HepG2 (cell line): ENCODE results near the gene NUCB1. TPM values are rescaled to one million over a fixed set of nuclear protein-coding genes. Genes with fewer than 3 reads are reported as not detected.

Experiments used
- ATAC-seq: fragments of 200-7000 bp; cut with Tn5 transposase; 3 replicates; pipeline ENCODE4 v1.9.1; 2020; ENCODE audit warnings: mild to moderate bottlenecking, moderate library complexity
- BruUV-seq: library from RNA; stranded (reverse); fragments of 400-500 nt; replicated peaks from 2 replicates; lab custom pipeline; 2021; lab: Mats Ljungman, UMichigan
- CTCF ChIA-PET: fragments of 300-600 bp; formaldehyde crosslinking; extraction: SDS; loops from one replicate; lab custom pipeline; 2021; ENCODE audit warnings: low total read pairs, inconsistent platforms, low intra/inter-chr PET ratio; lab: Yijun Ruan, JAX
- POLR2A ChIA-PET: fragments of 350-600 bp; sonication (Branson Sonifier 250); formaldehyde crosslinking; loops from one replicate; lab custom pipeline; 2020; ENCODE audit warnings: antibody characterized with exemption, inconsistent platforms; lab: Yijun Ruan, JAX
- DNase-seq: peaks from one replicate; pipeline ENCODE4 v3.0.0-alpha.2; 2015; ENCODE audit warnings: low spot score
- FAIRE-seq: peaks from 3 replicates; lab custom pipeline; 2011; peaks lifted over from hg19 to GRCh38; lab: Jason Lieb, UNC
- H2AFZ ChIP-seq: one replicate; pipeline ENCODE4 v1.6.1; 2011; ENCODE audit warnings: low read length, inconsistent platforms
- H3K27ac ChIP-seq: fragments of 300-600 bp; 3 replicates; pipeline ENCODE4 v1.8.0; 2011; ENCODE audit warnings: mixed run types, mild to moderate bottlenecking, mixed read lengths, low read length, inconsistent platforms; ENCODE audit not compliant: insufficient read depth; ENCODE audit errors: extremely low read length
- H3K27me3 ChIP-seq, 2 experiments: fragments of 200-600 bp in 1 of 2; 2 replicates in 1 of 2; 3 replicates in 1 of 2; pipeline versions ENCODE4 v1.6.0 to v1.8.0; 2011; ENCODE audit warnings: low read length in 2 of 2, mild to moderate bottlenecking in 2 of 2, moderate library complexity in 2 of 2, inconsistent platforms in 1 of 2; ENCODE audit not compliant: insufficient read depth in 2 of 2, control insufficient read depth in 1 of 2
- H3K36me3 ChIP-seq, 2 experiments: fragments of 200-600 bp in 1 of 2; replicated peaks in 1 of 2; 2 replicates in 1 of 2; 3 replicates in 1 of 2; pipeline versions ENCODE4 v1.5.1 to v1.8.0; 2011; ENCODE audit warnings: low read length in 2 of 2, inconsistent platforms in 1 of 2; ENCODE audit not compliant: insufficient read depth in 2 of 2, control insufficient read depth in 1 of 2
- H3K4me1 ChIP-seq: 2 replicates; pipeline ENCODE4 v1.5.1; 2012; ENCODE audit warnings: low read length, inconsistent platforms; ENCODE audit not compliant: insufficient read depth
- H3K4me2 ChIP-seq: 2 replicates; pipeline ENCODE4 v1.6.0; 2011; ENCODE audit warnings: low read depth, low read length, inconsistent platforms
- H3K4me3 ChIP-seq, 3 experiments: fragments of 200-600 bp in 1 of 3; sonication (generic), shearing (Covaris generic) in 1 of 3; replicated peaks in 1 of 3; 2 replicates each; pipeline ENCODE4 v1.5.1; 2011 to 2016; ENCODE audit warnings: low read length in 3 of 3, inconsistent platforms in 2 of 3, low read depth in 2 of 3, mild to moderate bottlenecking in 2 of 3, control low read depth in 1 of 3, mixed read lengths in 1 of 3; ENCODE audit not compliant: insufficient read depth in 1 of 3
- H3K79me2 ChIP-seq: one replicate; pipeline ENCODE4 v1.6.1; 2011; ENCODE audit warnings: low read length, inconsistent platforms; ENCODE audit not compliant: insufficient read depth
- H3K9ac ChIP-seq: 2 replicates; pipeline ENCODE4 v1.6.0; 2011; ENCODE audit warnings: mild to moderate bottlenecking, low read depth, low read length, inconsistent platforms; ENCODE audit not compliant: insufficient read depth
- H3K9me3 ChIP-seq: 2 replicates; pipeline ENCODE4 v1.5.1; 2012; ENCODE audit warnings: mild to moderate bottlenecking, low read length
- H4K20me1 ChIP-seq: 2 replicates; pipeline ENCODE4 v1.6.0; 2011; ENCODE audit warnings: inconsistent platforms, mild to moderate bottlenecking, low read length, moderate library complexity; ENCODE audit not compliant: insufficient read depth
- AHR ChIP-seq: IDR thresholded peaks from 2 replicates; pipeline ENCODE4 v1.6.1; 2018; ENCODE audit warnings: missing genetic modification reagents, missing compliant biosample characterization
- FOXP1 ChIP-seq, 2 experiments: fragments of 450-650 bp in 1 of 2; IDR thresholded peaks; 2 replicates each; pipeline ENCODE4 v1.6.1; 2017 to 2018; ENCODE audit warnings: antibody characterized with exemption in 1 of 2
- GABPA ChIP-seq, 2 experiments: IDR thresholded peaks; 2 replicates each; pipeline ENCODE4 v1.6.1; 2011 to 2016; ENCODE audit warnings: low read depth in 2 of 2, low read length in 1 of 2, missing biosample characterization in 1 of 2, missing genetic modification characterization in 1 of 2
- HOXA3 ChIP-seq: sonication (generic); formaldehyde crosslinking; IDR thresholded peaks from 2 replicates; pipeline ENCODE4 v1.5.0; 2020; ENCODE audit warnings: missing genetic modification reagents
- KLF13 ChIP-seq: sonication (generic); formaldehyde crosslinking; IDR thresholded peaks from 2 replicates; pipeline ENCODE4 v1.4.0; 2020; ENCODE audit warnings: mild to moderate bottlenecking, missing genetic modification reagents
- PAF1 ChIP-seq: IDR thresholded peaks from 2 replicates; pipeline ENCODE4 v1.6.1; 2016; ENCODE audit warnings: missing genetic modification reagents, missing compliant biosample characterization
- SAP130 ChIP-seq: IDR thresholded peaks from 2 replicates; pipeline ENCODE4 v1.6.1; 2016; ENCODE audit warnings: low read depth
- SIX1 ChIP-seq: sonication (generic); formaldehyde crosslinking; IDR thresholded peaks from 2 replicates; pipeline ENCODE4 v1.4.0; 2020; ENCODE audit warnings: missing genetic modification reagents, borderline replicate concordance
- SRF ChIP-seq: IDR thresholded peaks from 2 replicates; pipeline ENCODE4 v1.6.1; 2011; ENCODE audit warnings: mild to moderate bottlenecking, low read depth, low read length, moderate library complexity
- SYNCRIP ChIP-seq: fragments of 200-400 bp; formaldehyde crosslinking; IDR thresholded peaks from 2 replicates; pipeline ENCODE4 v1.6.1; 2018; ENCODE audit warnings: mild to moderate bottlenecking, low read depth, low read length; ENCODE audit not compliant: insufficient read depth
- ZMYM3 ChIP-seq: sonication (generic); formaldehyde crosslinking; IDR thresholded peaks from 2 replicates; pipeline ENCODE4 v1.5.1; 2020; ENCODE audit warnings: mild to moderate bottlenecking, missing genetic modification reagents
- ZNF20 ChIP-seq: sonication (generic); formaldehyde crosslinking; IDR thresholded peaks from 2 replicates; pipeline ENCODE4 v1.4.0; 2020; ENCODE audit warnings: mild to moderate bottlenecking, moderate library complexity, missing genetic modification reagents
- ZNF33A ChIP-seq: sonication (generic); formaldehyde crosslinking; IDR thresholded peaks from 2 replicates; pipeline ENCODE4 v1.5.1; 2020; ENCODE audit warnings: missing genetic modification reagents, mild to moderate bottlenecking, moderate library complexity, borderline replicate concordance
- ZNF563 ChIP-seq: sonication (generic); formaldehyde crosslinking; IDR thresholded peaks from 2 replicates; pipeline ENCODE4 v1.8.0; 2022; ENCODE audit warnings: mild to moderate bottlenecking, moderate library complexity, missing genetic modification reagents
- ZNF670 ChIP-seq: sonication (generic); formaldehyde crosslinking; IDR thresholded peaks from 2 replicates; pipeline ENCODE4 v1.8.0; 2022; ENCODE audit warnings: mild to moderate bottlenecking, missing genetic modification reagents, borderline replicate concordance
- ZZZ3 ChIP-seq: sonication (generic); formaldehyde crosslinking; IDR thresholded peaks from 2 replicates; pipeline ENCODE4 v1.4.0; 2020; ENCODE audit warnings: missing genetic modification reagents, mild to moderate bottlenecking, borderline replicate concordance
- WGBS: methylation state at CpG from one replicate; pipeline ENCODE4 v1.1.6; 2017; ENCODE audit warnings: low lambda C conversion rate; 5-methylcytosine and 5-hydroxymethylcytosine counted together
- in situ Hi-C: cut with HindIII; loops from 2 replicates; pipeline ENCODE4 v1.10.0; 2017; ENCODE audit warnings: low pct_unique_long_range_greater_than_20kb; ENCODE audit not compliant: extremely low pct_ligation_motif_present
- intact Hi-C: fragments of 100-400 bp; cut with micrococcal nuclease; formaldehyde crosslinking; loops from one replicate; pipeline ENCODE4 v1.10.0; 2022; ENCODE audit not compliant: unreplicated experiment
- polyA plus RNA-seq, 8 experiments: library from polyadenylated mRNA; depleted of rRNA in 3 of 8; stranded (reverse) in 7 of 8; unstranded in 1 of 8; fragments of >200 nt; fragmentation: Illumina TruSeq in 4 of 8; extraction: Trizol in 4 of 8; gene quantifications; 2 replicates each; pipeline versions ENCODE4 v1.2.1 to v1.2.3, GENCODE V29; 2011 to 2016; ENCODE audit warnings: low read depth in 4 of 8, missing spikeins in 1 of 8, mixed read lengths in 1 of 8; ENCODE audit not compliant: insufficient read depth in 1 of 8
- total RNA-seq, 5 experiments: library from RNA; depleted of rRNA; stranded (reverse); fragments of >200 nt; fragmentation: Illumina TruSeq; extraction: Trizol; gene quantifications; 2 replicates each; pipeline ENCODE4 v1.2.3, GENCODE V29; 2016; ENCODE audit warnings: low read depth in 1 of 5
- TF ChIP-seq, protein P1 (sequence below): sonication (generic); formaldehyde crosslinking; IDR thresholded peaks from 2 replicates; pipeline ENCODE4 v1.5.1; 2020; ENCODE audit warnings: mild to moderate bottlenecking, missing genetic modification reagents, moderate library complexity
- TF ChIP-seq, protein P2 (sequence below): sonication (generic); formaldehyde crosslinking; IDR thresholded peaks from 2 replicates; pipeline ENCODE4 v1.8.1; 2023; ENCODE audit warnings: mild to moderate bottlenecking, moderate library complexity, missing genetic modification reagents

Gene NUCB1
- total and polyA plus RNA-seq, 2 of the 13 experiments (the other 11 are each of a cell fraction or from before 2014, with no cell fraction given): 82.3 to 106 TPM

DNA sequence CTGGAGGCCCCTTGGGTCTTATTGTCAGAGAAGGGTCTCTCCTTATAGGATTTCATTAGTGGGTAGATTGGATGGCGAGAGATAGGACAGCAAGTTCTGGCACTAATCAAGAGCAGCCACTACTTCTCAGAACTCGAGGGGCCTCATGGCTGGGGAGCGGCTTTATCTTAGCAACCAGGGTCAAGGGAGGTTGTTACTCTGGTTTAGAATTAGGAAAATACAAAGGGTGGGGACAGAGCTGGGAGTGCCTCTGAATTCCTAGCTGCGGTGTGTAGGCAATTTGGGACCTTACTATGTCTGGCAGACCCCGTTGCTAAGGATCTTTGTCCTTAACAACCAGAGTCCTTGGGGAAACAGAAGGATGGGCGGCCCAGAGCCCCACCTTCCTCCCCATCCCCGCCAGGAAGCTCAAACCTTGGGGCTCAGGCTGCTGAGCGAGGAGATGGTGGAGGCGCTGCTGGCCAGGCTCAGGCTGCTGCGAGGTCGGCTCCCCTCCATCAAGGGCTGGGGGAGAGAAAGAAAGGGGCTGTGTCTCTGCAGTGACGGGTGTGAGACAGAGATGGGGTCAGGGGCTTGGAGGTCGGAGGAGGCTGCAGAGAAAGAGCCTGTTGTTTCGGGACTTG is 32.9 kb upstream of the NUCB1 start:
- peak overlapping the region; percentile 58 to 83 (median 76) for H3K4me3 ChIP-seq
- intact Hi-C loops: no loop called here
- ATAC-seq (no peak), DNase-seq (no peak), FAIRE-seq (no peak)
- H3K27ac ChIP-seq: no peak overlapping the region
- no peaks in the 10 kb centered on the region for H3K36me3 ChIP-seq
- WGBS: 15% methylated on average over 10 of the region's 14 CpGs
- ChIA-PET CTCF (no interaction called here), POLR2A (interaction anchor here (0.6 to 3.1 kb wide), 4 partner anchors 25 to 101 kb away, joined by 3 to 10 read pairs (median 4); no protein-coding TSS in a partner anchor)
- peak overlapping the region; percentile 77 for H3K9ac ChIP-seq
- H3K79me2 ChIP-seq: no peaks in the 10 kb centered on the region
- no TSS peak for BruUV-seq
- no peaks in the 10 kb centered on the region for H3K27me3 ChIP-seq
- peak overlapping the region; percentile 95 for H3K4me2 ChIP-seq
- H2AFZ ChIP-seq: no peak overlapping the region
- no peaks in the 10 kb centered on the region for H3K9me3 ChIP-seq
- peaks cover 25% of the 10 kb centered on the region for H3K4me1 ChIP-seq
- in situ Hi-C loops: no loop called here
- H4K20me1 ChIP-seq: no peaks in the 10 kb centered on the region
- TF ChIP-seq, protein P1, sequence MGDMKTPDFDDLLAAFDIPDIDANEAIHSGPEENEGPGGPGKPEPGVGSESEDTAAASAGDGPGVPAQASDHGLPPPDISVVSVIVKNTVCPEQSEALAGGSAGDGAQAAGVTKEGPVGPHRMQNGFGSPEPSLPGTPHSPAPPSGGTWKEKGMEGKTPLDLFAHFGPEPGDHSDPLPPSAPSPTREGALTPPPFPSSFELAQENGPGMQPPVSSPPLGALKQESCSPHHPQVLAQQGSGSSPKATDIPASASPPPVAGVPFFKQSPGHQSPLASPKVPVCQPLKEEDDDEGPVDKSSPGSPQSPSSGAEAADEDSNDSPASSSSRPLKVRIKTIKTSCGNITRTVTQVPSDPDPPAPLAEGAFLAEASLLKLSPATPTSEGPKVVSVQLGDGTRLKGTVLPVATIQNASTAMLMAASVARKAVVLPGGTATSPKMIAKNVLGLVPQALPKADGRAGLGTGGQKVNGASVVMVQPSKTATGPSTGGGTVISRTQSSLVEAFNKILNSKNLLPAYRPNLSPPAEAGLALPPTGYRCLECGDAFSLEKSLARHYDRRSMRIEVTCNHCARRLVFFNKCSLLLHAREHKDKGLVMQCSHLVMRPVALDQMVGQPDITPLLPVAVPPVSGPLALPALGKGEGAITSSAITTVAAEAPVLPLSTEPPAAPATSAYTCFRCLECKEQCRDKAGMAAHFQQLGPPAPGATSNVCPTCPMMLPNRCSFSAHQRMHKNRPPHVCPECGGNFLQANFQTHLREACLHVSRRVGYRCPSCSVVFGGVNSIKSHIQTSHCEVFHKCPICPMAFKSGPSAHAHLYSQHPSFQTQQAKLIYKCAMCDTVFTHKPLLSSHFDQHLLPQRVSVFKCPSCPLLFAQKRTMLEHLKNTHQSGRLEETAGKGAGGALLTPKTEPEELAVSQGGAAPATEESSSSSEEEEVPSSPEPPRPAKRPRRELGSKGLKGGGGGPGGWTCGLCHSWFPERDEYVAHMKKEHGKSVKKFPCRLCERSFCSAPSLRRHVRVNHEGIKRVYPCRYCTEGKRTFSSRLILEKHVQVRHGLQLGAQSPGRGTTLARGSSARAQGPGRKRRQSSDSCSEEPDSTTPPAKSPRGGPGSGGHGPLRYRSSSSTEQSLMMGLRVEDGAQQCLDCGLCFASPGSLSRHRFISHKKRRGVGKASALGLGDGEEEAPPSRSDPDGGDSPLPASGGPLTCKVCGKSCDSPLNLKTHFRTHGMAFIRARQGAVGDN (CRISPR knock-in tag): peak; percentile 30; the same call in 1 of the 2 replicates
- TF ChIP-seq FOXP1 (IDR thresholded peaks at IDR 0.05) (no peak), FOXP1 (CRISPR knock-in tag; IDR thresholded peaks at IDR 0.05) (no peak), GABPA (IDR thresholded peaks at IDR 0.05; ENCODE audit: low read depth, low read length) (no peak), GABPA (CRISPR knock-in tag; IDR thresholded peaks at IDR 0.05; ENCODE audit: low read depth) (no peak), SAP130 (CRISPR knock-in tag) (peak; percentile 22; the same call in 1 of the 2 replicates), SIX1 (CRISPR knock-in tag) (no peak), SYNCRIP (no peak), ZNF20 (no peak), PAF1 (CRISPR knock-in tag) (no peak), ZNF33A (CRISPR knock-in tag) (no peak), AHR (CRISPR knock-in tag) (0 out of 2 replicates have a peak, but pooled peaks have one; percentile 13), ZZZ3 (CRISPR knock-in tag) (no peak), HOXA3 (CRISPR knock-in tag) (no peak), SRF (no peak), ZMYM3 (peak; percentile 34), KLF13 (CRISPR knock-in tag) (no peak), ZNF670 (no peak), ZNF563 (CRISPR knock-in tag) (no peak)
- TF ChIP-seq, protein P2, sequence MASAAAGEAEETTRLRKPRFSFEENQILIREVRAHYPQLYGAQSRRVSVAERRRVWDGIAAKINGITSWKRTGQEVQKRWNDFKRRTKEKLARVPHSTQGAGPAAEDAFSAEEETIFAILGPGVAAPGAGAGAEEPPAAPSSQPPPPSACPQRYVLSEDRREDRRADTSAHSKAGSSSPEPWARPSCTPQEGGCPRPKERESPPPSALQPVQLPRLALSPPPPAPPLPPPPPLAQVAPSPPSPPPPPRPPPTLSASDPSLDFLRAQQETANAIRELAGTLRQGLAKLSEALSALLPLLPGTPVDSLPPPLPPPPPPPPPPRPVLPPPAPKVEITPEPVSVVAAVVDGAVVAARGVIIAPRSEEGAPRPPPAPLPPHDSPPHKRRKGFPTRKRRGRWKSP (CRISPR knock-in tag): no peak
